Thymus (tissue), 11 donors: ENCODE data around the gene EIF4E1B. TPM values are rescaled to one million over a fixed set of nuclear protein-coding genes. Genes with fewer than 3 reads are reported as not detected.
"Not testable (repeated sequence)": the region's sequence is repeated elsewhere in the genome, so short reads cannot be mapped to it uniquely, and the experiment has no call there.

Source experiments
- DNase-seq, 9 donors: peaks; one replicate each; pipeline ENCODE4 v3.0.0-alpha.2; 2013; ENCODE audit warnings: low spot score in 9 of 9, low read depth in 6 of 9, missing footprints in 1 of 9
- H3K27ac ChIP-seq, 2 donors: one replicate each; pipeline ENCODE4 v1.5.1; 2013; ENCODE audit warnings: control low read depth in 1 of 2, low read depth in 1 of 2, low read length in 1 of 2, mild to moderate bottlenecking in 1 of 2, moderate library complexity in 1 of 2
- H3K27me3 ChIP-seq, 2 donors: one replicate each; pipeline ENCODE4 v1.5.1; 2013; ENCODE audit warnings: low read length in 1 of 2; ENCODE audit not compliant: control insufficient read depth in 2 of 2, insufficient read depth in 1 of 2
- H3K36me3 ChIP-seq, 2 donors: one replicate each; pipeline ENCODE4 v1.5.1; 2013; ENCODE audit warnings: low read length in 1 of 2, mild to moderate bottlenecking in 1 of 2, moderate library complexity in 1 of 2; ENCODE audit not compliant: control insufficient read depth in 2 of 2, insufficient read depth in 2 of 2
- H3K4me1 ChIP-seq, 2 donors: one replicate each; pipeline ENCODE4 v1.5.1; 2013; ENCODE audit warnings: low read length in 2 of 2; ENCODE audit not compliant: control insufficient read depth in 2 of 2, insufficient read depth in 2 of 2
- H3K4me3 ChIP-seq, 2 donors: one replicate each; pipeline ENCODE4 v1.5.1; 2013; ENCODE audit warnings: low read length in 2 of 2, control low read depth in 1 of 2, mild to moderate bottlenecking in 1 of 2
- H3K9me3 ChIP-seq, 2 donors: one replicate each; pipeline ENCODE4 v1.5.1; 2013; ENCODE audit warnings: low read length in 1 of 2, mild to moderate bottlenecking in 1 of 2; ENCODE audit not compliant: control insufficient read depth in 2 of 2, insufficient read depth in 1 of 2
- WGBS: extraction: QIAGEN DNeasy Blood & Tissue Kit; methylation state at CpG from one replicate; pipeline ENCODE4 v1.1.7; 2013; 5-methylcytosine and 5-hydroxymethylcytosine counted together
- polyA plus RNA-seq: library from polyadenylated mRNA; stranded (reverse); fragments of 200-250 nt; gene quantifications from one replicate; pipeline ENCODE4 v1.2.3, GENCODE V29; 2013
- total RNA-seq: library from RNA; stranded (reverse); fragments of 120-200 nt; gene quantifications from one replicate; pipeline ENCODE4 v1.2.4, GENCODE V29; 2013
- donor health status: healthy.

EIF4E1B gene
- total and polyA plus RNA-seq, 2 donors: 0.05 TPM

GRCh38 chr5:176592573-176592972 is 37.9 kb upstream of the EIF4E1B start:
- 98% methylated on average over 3 of the region's 3 CpGs for WGBS
- Histone ChIP-seq H3K4me1 (peaks cover 0 to 4% of the 10 kb centered on the region in 2 donors), H3K36me3 (no peaks in the 10 kb centered on the region), H3K9me3 (peaks cover 1 to 13% of the 10 kb centered on the region in 2 donors), H3K27ac (no peak overlapping the region), H3K4me3 (no peak overlapping the region), H3K27me3 (peaks cover 13 to 24% of the 10 kb centered on the region in 2 donors)
- no peak for DNase-seq

- no peak overlapping the region for H3K4me3 ChIP-seq
- H3K27ac ChIP-seq: no peak overlapping the region
- peaks cover 1 to 16% of the 10 kb centered on the region in 2 donors for H3K9me3 ChIP-seq
- no peaks in the 10 kb centered on the region for H3K36me3 ChIP-seq
- H3K27me3 ChIP-seq: peaks cover 18 to 32% of the 10 kb centered on the region in 2 donors
- no peak for DNase-seq
- WGBS: 94% methylated on average over 12 of the region's 12 CpGs
- peaks cover 0 to 4% of the 10 kb centered on the region in 2 donors for H3K4me1 ChIP-seq
Measured at GRCh38 chr5:176593273-176593869, 37.1 kb upstream of the EIF4E1B start.

- Histone ChIP-seq H3K4me1 (peaks cover 0 to 4% of the 10 kb centered on the region in 2 donors), H3K4me3 (no peak overlapping the region), H3K27me3 (peaks cover 18 to 42% of the 10 kb centered on the region in 2 donors), H3K27ac (no peak overlapping the region), H3K9me3 (peaks cover 1 to 16% of the 10 kb centered on the region in 2 donors), H3K36me3 (no peaks in the 10 kb centered on the region)
- DNase-seq: no peak
- 93% methylated on average over 8 of the region's 8 CpGs for WGBS
Measured at GRCh38 chr5:176594554-176594953, 35.9 kb upstream of the EIF4E1B start.

GRCh38 chr5:176595386-176595943 is 35.0 kb upstream of the EIF4E1B start:
- peaks cover 1 to 12% of the 10 kb centered on the region in 2 donors for H3K9me3 ChIP-seq
- no peak for DNase-seq
- peaks cover 18 to 43% of the 10 kb centered on the region in 2 donors for H3K27me3 ChIP-seq
- no peak overlapping the region for H3K4me3 ChIP-seq
- H3K36me3 ChIP-seq: no peaks in the 10 kb centered on the region
- WGBS: 93% methylated on average over 11 of the region's 11 CpGs
- no peak overlapping the region for H3K27ac ChIP-seq
- H3K4me1 ChIP-seq: peaks cover 0 to 4% of the 10 kb centered on the region in 2 donors

GRCh38 chr5:176596069-176596644 is 34.3 kb upstream of the EIF4E1B start:
- H3K4me1 ChIP-seq: peaks cover 0 to 4% of the 10 kb centered on the region in 2 donors
- H3K4me3 ChIP-seq: no peak overlapping the region
- H3K27ac ChIP-seq: no peak overlapping the region
- peaks cover 18 to 43% of the 10 kb centered on the region in 2 donors for H3K27me3 ChIP-seq
- DNase-seq: no peak
- 89% methylated on average over 23 of the region's 23 CpGs for WGBS
- H3K9me3 ChIP-seq: peaks cover 1 to 6% of the 10 kb centered on the region in 2 donors
- no peaks in the 10 kb centered on the region for H3K36me3 ChIP-seq

GRCh38 chr5:176596689-176597416 is 33.6 kb upstream of the EIF4E1B start:
- Histone ChIP-seq H3K27me3 (peaks cover 18 to 49% of the 10 kb centered on the region in 2 donors), H3K27ac (no peak overlapping the region), H3K4me3 (peak overlapping the region in 1 of 2 donors; percentile 49), H3K9me3 (peaks cover 1 to 3% of the 10 kb centered on the region in 2 donors), H3K36me3 (no peaks in the 10 kb centered on the region), H3K4me1 (peaks cover 0 to 4% of the 10 kb centered on the region in 2 donors)
- WGBS: 6% methylated on average over 98 of the region's 98 CpGs
- DNase-seq: peak in 3 of 9 donors; percentile 28 to 61 (median 44)

- no peak overlapping the region for H3K27ac ChIP-seq
- 65% methylated on average over 47 of the region's 47 CpGs for WGBS
- H3K27me3 ChIP-seq: peaks cover 18 to 54% of the 10 kb centered on the region in 2 donors
- peaks cover 0 to 4% of the 10 kb centered on the region in 2 donors for H3K4me1 ChIP-seq
- peaks cover 1 to 3% of the 10 kb centered on the region in 2 donors for H3K9me3 ChIP-seq
- H3K4me3 ChIP-seq: peak overlapping the region in 1 of 2 donors; percentile 49
- H3K36me3 ChIP-seq: no peaks in the 10 kb centered on the region
- DNase-seq: peak in 1 of 9 donors; percentile 14
Measured at GRCh38 chr5:176597417-176598389, 32.8 kb upstream of the EIF4E1B start.

- not testable (repeated sequence) for H3K4me1 ChIP-seq, H3K27ac ChIP-seq, H3K36me3 ChIP-seq, H3K9me3 ChIP-seq, H3K4me3 ChIP-seq, DNase-seq
- H3K27me3 ChIP-seq: peaks cover 18 to 60% of the 10 kb centered on the region in 2 donors
- 96% methylated on average over 19 of the region's 19 CpGs for WGBS
Measured at GRCh38 chr5:176599749-176600430, 30.6 kb upstream of the EIF4E1B start.
